HEK293T (cell line): ENCODE data around the gene SPINK4.
A peak's percentile ranks its signal among the peaks of the same experiment; 100 is the strongest.

ENCODE experiments used
- CTCF ChIA-PET: fragments of 350-600 bp; formaldehyde crosslinking; extraction: SDS; loops from one replicate; lab custom pipeline; 2021; ENCODE audit warnings: antibody characterized with exemption, inconsistent platforms; lab: Yijun Ruan, JAX
- POLR2A ChIA-PET: fragments of 350-600 bp; formaldehyde crosslinking; extraction: SDS; loops from one replicate; lab custom pipeline; 2020; ENCODE audit warnings: antibody characterized with exemption, inconsistent platforms; lab: Yijun Ruan, JAX
- DNase-seq: peaks from one replicate; pipeline ENCODE4 v3.0.0; 2012; ENCODE audit warnings: mixed read lengths; ENCODE audit errors: extremely low spot score
- ARNT ChIP-seq: fragments of 450-650 bp; IDR thresholded peaks from 2 replicates; pipeline ENCODE4 v1.6.1; 2017; ENCODE audit warnings: mild to moderate bottlenecking
- BHLHE40 ChIP-seq: fragments of 450-650 bp; IDR thresholded peaks from 2 replicates; pipeline ENCODE4 v1.6.1; 2016; ENCODE audit warnings: mild to moderate bottlenecking, moderate library complexity, borderline replicate concordance
- CTBP1 ChIP-seq: fragments of 450-650 bp; IDR thresholded peaks from 2 replicates; pipeline ENCODE4 v1.6.1; 2016; ENCODE audit warnings: borderline replicate concordance
- ELF4 ChIP-seq: fragments of 450-650 bp; IDR thresholded peaks from 2 replicates; pipeline ENCODE4 v1.6.1; 2017; ENCODE audit warnings: antibody characterized with exemption
- FOXA1 ChIP-seq: fragments of 450-650 bp; IDR thresholded peaks from 2 replicates; pipeline ENCODE4 v1.6.1; 2016; ENCODE audit warnings: mild to moderate bottlenecking
- FOXK2 ChIP-seq: fragments of 450-650 bp; IDR thresholded peaks from 2 replicates; pipeline ENCODE4 v1.6.1; 2016; ENCODE audit warnings: mild to moderate bottlenecking
- FOXM1 ChIP-seq: fragments of 450-650 bp; IDR thresholded peaks from 2 replicates; pipeline ENCODE4 v1.6.1; 2017; ENCODE audit warnings: mild to moderate bottlenecking, borderline replicate concordance
- HDGF ChIP-seq: fragments of 450-650 bp; IDR thresholded peaks from 2 replicates; pipeline ENCODE4 v1.6.1; 2017; ENCODE audit warnings: antibody characterized with exemption, borderline replicate concordance
- L3MBTL2 ChIP-seq: fragments of 450-650 bp; conservative IDR thresholded peaks from 2 replicates; pipeline ENCODE4 v1.6.1; 2016; ENCODE audit warnings: mild to moderate bottlenecking
- LEF1 ChIP-seq: fragments of 450-650 bp; IDR thresholded peaks from 2 replicates; pipeline ENCODE4 v1.6.1; 2017; ENCODE audit warnings: mild to moderate bottlenecking, borderline replicate concordance
- NFRKB ChIP-seq: fragments of 450-650 bp; IDR thresholded peaks from 2 replicates; pipeline ENCODE4 v1.6.1; 2016; ENCODE audit warnings: mild to moderate bottlenecking, moderate library complexity
- PKNOX1 ChIP-seq: fragments of 450-650 bp; IDR thresholded peaks from 2 replicates; pipeline ENCODE4 v1.6.1; 2016
- SP1 ChIP-seq: fragments of 450-650 bp; IDR thresholded peaks from 2 replicates; pipeline ENCODE4 v1.6.1; 2017
- SUZ12 ChIP-seq: fragments of 450-650 bp; IDR thresholded peaks from 2 replicates; pipeline ENCODE4 v1.6.1; 2016; ENCODE audit warnings: mild to moderate bottlenecking
- TARDBP ChIP-seq: fragments of 450-650 bp; IDR thresholded peaks from 2 replicates; pipeline ENCODE4 v1.6.1; 2016
- ZNF384 ChIP-seq: fragments of 450-650 bp; IDR thresholded peaks from 2 replicates; pipeline ENCODE4 v1.6.1; 2016

The SPINK4 gene

GRCh38 chr9:33288235-33288634 is 48.3 kb downstream of the SPINK4 start:
- CTCF ChIA-PET = no interaction called here
- DNase-seq = no peak
- no peak for TF ChIP-seq ARNT
- TF ChIP-seq SUZ12 = no peak
- TF ChIP-seq PKNOX1 = no peak
- TF ChIP-seq ELF4 = no peak
- TF ChIP-seq CTBP1 = no peak
- no peak for TF ChIP-seq LEF1
- TF ChIP-seq BHLHE40 = no peak
- TF ChIP-seq FOXK2 = no peak
- no peak for TF ChIP-seq FOXA1
- no peak for TF ChIP-seq L3MBTL2
- TF ChIP-seq TARDBP = no peak
- no peak for TF ChIP-seq ZNF384
- no peak for TF ChIP-seq HDGF
- TF ChIP-seq SP1 = no peak
- no peak for TF ChIP-seq FOXM1
- no peak for TF ChIP-seq NFRKB
- POLR2A ChIA-PET = no interaction called here

- TF ChIP-seq TARDBP (no peak), BHLHE40 (no peak), PKNOX1 (no peak), ELF4 (no peak), ARNT (no peak), SUZ12 (no peak), L3MBTL2 (no peak), LEF1 (no peak), SP1 (no peak), CTBP1 (no peak), NFRKB (no peak), HDGF (no peak), FOXA1 (no peak), FOXK2 (no peak), ZNF384 (no peak), FOXM1 (no peak)
- DNase-seq = no peak
- POLR2A ChIA-PET = interaction anchor here (1.7 kb wide), 1 partner anchor 24 kb away, joined by 5 read pairs; no protein-coding TSS in a partner anchor
- CTCF ChIA-PET = no interaction called here
These were observed 49.0 kb downstream of the SPINK4 start for GRCh38 chr9:33288828-33289483.

GRCh38 chr9:33289496-33289895 is 49.5 kb downstream of the SPINK4 start:
- no peak for DNase-seq
- POLR2A ChIA-PET = interaction anchor here (0.8 to 1.7 kb wide), 12 partner anchors 9 to 1086 kb away, joined by 3 to 8 read pairs (median 4); partner anchors contain the start of genes ANKRD18B, BAG1, CHMP5 and DNAJA1
- CTCF ChIA-PET = no interaction called here

GRCh38 chr9:33289936-33290246 is 49.9 kb downstream of the SPINK4 start:
- TF ChIP-seq HDGF = no peak
- TF ChIP-seq ZNF384 = peak; percentile 55; the same call in 1 of the 2 replicates
- CTCF ChIA-PET = interaction anchor here (0.6 kb wide), 1 partner anchor 228 kb away, joined by 4 read pairs; no protein-coding TSS in a partner anchor
- no peak for DNase-seq
- POLR2A ChIA-PET = interaction anchor here (0.7 to 1.7 kb wide), 15 partner anchors 9 to 1086 kb away, joined by 3 to 8 read pairs (median 3); partner anchors contain the start of genes ANKRD18B, BAG1, CHMP5 and DNAJA1

More at GRCh38 chr9:33289496-33289895, 49.5 kb downstream of the SPINK4 start:
- TF ChIP-seq TARDBP (no peak), ARNT (no peak), SP1 (no peak), CTBP1 (no peak), FOXA1 (no peak), ELF4 (no peak), SUZ12 (no peak), LEF1 (no peak), HDGF (no peak), BHLHE40 (no peak), L3MBTL2 (no peak), NFRKB (no peak), FOXM1 (no peak), FOXK2 (no peak), ZNF384 (no peak)

GRCh38 chr9:33290247-33291030 is 50.5 kb downstream of the SPINK4 start, which contains the start of gene NFX1:
TSS of gene NFX1 (plus strand) at chr9:33290516. CDS start at chr9:33290573, 57 bp downstream.
- DNase-seq = peak; percentile 96
- TF ChIP-seq L3MBTL2 (peak; percentile 98), NFRKB (0 out of 2 replicates have a peak, but pooled peaks have one; percentile 33), SP1 (no peak), TARDBP (no peak), ELF4 (peak; percentile 43; the same call in 1 of the 2 replicates), FOXA1 (no peak), FOXK2 (peak; percentile 76; the same call in 1 of the 2 replicates)
- ChIA-PET CTCF (interaction anchor here (0.6 kb wide), 1 partner anchor 227 kb away, joined by 4 read pairs; no protein-coding TSS in a partner anchor), POLR2A (interaction anchor here (0.7 to 1.7 kb wide), 15 partner anchors 8 to 1085 kb away, joined by 3 to 8 read pairs (median 3); partner anchors contain the start of genes ANKRD18B, BAG1, CHMP5 and DNAJA1)

- TF ChIP-seq PKNOX1 (peak; percentile 48; the same call in 1 of the 2 replicates), BHLHE40 (no peak), ELF4 (no peak)
- POLR2A ChIA-PET = interaction anchor here (1.2 to 1.4 kb wide), 2 partner anchors 17 to 27 kb away, joined by 7 to 8 read pairs; partner anchors contain the start of genes BAG1 and CHMP5
- CTCF ChIA-PET = no interaction called here
- DNase-seq = no peak
These were observed 51.0 kb downstream of the SPINK4 start for GRCh38 chr9:33291031-33291397.
